ENCODE results near the gene DDX51.
"Not testable (repeated sequence)": the region's sequence is repeated elsewhere in the genome, so short reads cannot be mapped to it uniquely, and the experiment has no call there.

DDX51 gene

GRCh38 chr12:132139912-132140311 is 4.2 kb downstream of the DDX51 start:
- no peak overlapping the region for H3K4me3 ChIP-seq (ENCODE audit: low read length)
- peaks cover 15% of the 10 kb centered on the region; the same call in 1 of the 2 replicates for H3K27me3 ChIP-seq (ENCODE audit: insufficient read depth, low read length)
- no peaks in the 10 kb centered on the region for H3K9me3 ChIP-seq (ENCODE audit: insufficient read depth, low read depth, low read length)
- no peak overlapping the region for H3K9ac ChIP-seq (ENCODE audit: low read depth, low read length)
- H3K36me3 ChIP-seq (ENCODE audit: insufficient read depth, low read depth, low read length): peaks cover 40% of the 10 kb centered on the region
- H3K4me1 ChIP-seq (ENCODE audit: insufficient read depth, low read length): peaks cover 3% of the 10 kb centered on the region; the same call in 1 of the 2 replicates
- H3K27ac ChIP-seq (ENCODE audit: low read length): no peak overlapping the region

- Histone ChIP-seq H3K36me3 (ENCODE audit: insufficient read depth, low read depth, low read length) (peaks cover 40% of the 10 kb centered on the region), H3K9ac (ENCODE audit: low read depth, low read length) (no peak overlapping the region), H3K4me1 (ENCODE audit: insufficient read depth, low read length) (peaks cover 3% of the 10 kb centered on the region; the same call in 1 of the 2 replicates), H3K9me3 (ENCODE audit: insufficient read depth, low read depth, low read length) (no peaks in the 10 kb centered on the region), H3K4me3 (ENCODE audit: low read length) (no peak overlapping the region), H3K27ac (ENCODE audit: low read length) (no peak overlapping the region), H3K27me3 (ENCODE audit: insufficient read depth, low read length) (peaks cover 15% of the 10 kb centered on the region; the same call in 1 of the 2 replicates)
Measured at GRCh38 chr12:132138941-132139871, 4.9 kb downstream of the DDX51 start.

- Histone ChIP-seq H3K36me3 (ENCODE audit: insufficient read depth, low read depth, low read length) (peaks cover 38% of the 10 kb centered on the region), H3K27ac (ENCODE audit: low read length) (no peak overlapping the region), H3K4me1 (ENCODE audit: insufficient read depth, low read length) (no peaks in the 10 kb centered on the region), H3K27me3 (ENCODE audit: insufficient read depth, low read length) (peaks cover 15% of the 10 kb centered on the region; the same call in 1 of the 2 replicates), H3K9ac (ENCODE audit: low read depth, low read length) (no peak overlapping the region), H3K9me3 (ENCODE audit: insufficient read depth, low read depth, low read length) (no peaks in the 10 kb centered on the region), H3K4me3 (ENCODE audit: low read length) (no peak overlapping the region)
Measured at GRCh38 chr12:132137483-132138125, 6.5 kb downstream of the DDX51 start.

GRCh38 chr12:132136226-132136625 is 7.9 kb downstream of the DDX51 start:
- H3K4me3 ChIP-seq (ENCODE audit: low read length); H3K9me3 ChIP-seq (ENCODE audit: insufficient read depth, low read depth, low read length); H3K9ac ChIP-seq (ENCODE audit: low read depth, low read length); H3K4me1 ChIP-seq (ENCODE audit: insufficient read depth, low read length); H3K27ac ChIP-seq (ENCODE audit: low read length): not testable (repeated sequence)
- Histone ChIP-seq H3K36me3 (ENCODE audit: insufficient read depth, low read depth, low read length) (peaks cover 25% of the 10 kb centered on the region), H3K27me3 (ENCODE audit: insufficient read depth, low read length) (peaks cover 15% of the 10 kb centered on the region; the same call in 1 of the 2 replicates)

GRCh38 chr12:132134653-132135183 is 9.4 kb downstream of the DDX51 start:
- peaks cover 15% of the 10 kb centered on the region; the same call in 1 of the 2 replicates for H3K27me3 ChIP-seq (ENCODE audit: insufficient read depth, low read length)
- H3K4me3 ChIP-seq (ENCODE audit: low read length); H3K4me1 ChIP-seq (ENCODE audit: insufficient read depth, low read length); H3K9ac ChIP-seq (ENCODE audit: low read depth, low read length); H3K36me3 ChIP-seq (ENCODE audit: insufficient read depth, low read depth, low read length); H3K9me3 ChIP-seq (ENCODE audit: insufficient read depth, low read depth, low read length); H3K27ac ChIP-seq (ENCODE audit: low read length): not testable (repeated sequence)

- Histone ChIP-seq H3K4me3 (ENCODE audit: low read length) (no peak overlapping the region), H3K4me1 (ENCODE audit: insufficient read depth, low read length) (no peaks in the 10 kb centered on the region), H3K27ac (ENCODE audit: low read length) (no peak overlapping the region), H3K27me3 (ENCODE audit: insufficient read depth, low read length) (peaks cover 15% of the 10 kb centered on the region; the same call in 1 of the 2 replicates), H3K9me3 (ENCODE audit: insufficient read depth, low read depth, low read length) (peaks cover 13% of the 10 kb centered on the region), H3K9ac (ENCODE audit: low read depth, low read length) (no peak overlapping the region), H3K36me3 (ENCODE audit: insufficient read depth, low read depth, low read length) (peaks cover 4% of the 10 kb centered on the region)
Measured at GRCh38 chr12:132133952-132134652, 10.0 kb downstream of the DDX51 start.

- no peak overlapping the region for H3K4me3 ChIP-seq (ENCODE audit: low read length)
- H3K9ac ChIP-seq (ENCODE audit: low read depth, low read length): no peak overlapping the region
- H3K27ac ChIP-seq (ENCODE audit: low read length): no peak overlapping the region
- H3K36me3 ChIP-seq (ENCODE audit: insufficient read depth, low read depth, low read length): peaks cover 14% of the 10 kb centered on the region
- no peaks in the 10 kb centered on the region for H3K4me1 ChIP-seq (ENCODE audit: insufficient read depth, low read length)
- H3K27me3 ChIP-seq (ENCODE audit: insufficient read depth, low read length): peaks cover 13% of the 10 kb centered on the region; the same call in 1 of the 2 replicates
- H3K9me3 ChIP-seq (ENCODE audit: insufficient read depth, low read depth, low read length): peaks cover 26% of the 10 kb centered on the region
Measured at GRCh38 chr12:132132609-132133430, 11.3 kb downstream of the DDX51 start.

GRCh38 chr12:132131952-132132351 is 12.2 kb downstream of the DDX51 start:
- H3K36me3 ChIP-seq (ENCODE audit: insufficient read depth, low read depth, low read length): peaks cover 22% of the 10 kb centered on the region
- H3K9me3 ChIP-seq (ENCODE audit: insufficient read depth, low read depth, low read length): peaks cover 33% of the 10 kb centered on the region
- no peak overlapping the region for H3K9ac ChIP-seq (ENCODE audit: low read depth, low read length)
- no peaks in the 10 kb centered on the region for H3K4me1 ChIP-seq (ENCODE audit: insufficient read depth, low read length)
- peaks cover 4% of the 10 kb centered on the region; the same call in 1 of the 2 replicates for H3K27me3 ChIP-seq (ENCODE audit: insufficient read depth, low read length)
- H3K4me3 ChIP-seq (ENCODE audit: low read length): no peak overlapping the region
- no peak overlapping the region for H3K27ac ChIP-seq (ENCODE audit: low read length)

- Histone ChIP-seq H3K9ac (ENCODE audit: low read depth, low read length) (no peak overlapping the region), H3K27ac (ENCODE audit: low read length) (no peak overlapping the region), H3K4me3 (ENCODE audit: low read length) (no peak overlapping the region)
Measured at GRCh38 chr12:132131229-132131628, 12.9 kb downstream of the DDX51 start.

GRCh38 chr12:132130690-132131089 is 13.4 kb downstream of the DDX51 start:
- H3K9me3 ChIP-seq (ENCODE audit: insufficient read depth, low read depth, low read length): peaks cover 36% of the 10 kb centered on the region
- H3K4me3 ChIP-seq (ENCODE audit: low read length): no peak overlapping the region
- H3K9ac ChIP-seq (ENCODE audit: low read depth, low read length): no peak overlapping the region
- H3K4me1 ChIP-seq (ENCODE audit: insufficient read depth, low read length): no peaks in the 10 kb centered on the region
- peaks cover 35% of the 10 kb centered on the region for H3K36me3 ChIP-seq (ENCODE audit: insufficient read depth, low read depth, low read length)
- no peaks in the 10 kb centered on the region; the same call in 1 of the 2 replicates for H3K27me3 ChIP-seq (ENCODE audit: insufficient read depth, low read length)
- no peak overlapping the region for H3K27ac ChIP-seq (ENCODE audit: low read length)

More at GRCh38 chr12:132131229-132131628, 12.9 kb downstream of the DDX51 start:
- peaks cover 29% of the 10 kb centered on the region for H3K36me3 ChIP-seq (ENCODE audit: insufficient read depth, low read depth, low read length)
- H3K27me3 ChIP-seq (ENCODE audit: insufficient read depth, low read length): no peaks in the 10 kb centered on the region; the same call in 1 of the 2 replicates
- H3K4me1 ChIP-seq (ENCODE audit: insufficient read depth, low read length): no peaks in the 10 kb centered on the region
- peaks cover 36% of the 10 kb centered on the region for H3K9me3 ChIP-seq (ENCODE audit: insufficient read depth, low read depth, low read length)
